Lower leg skin (tissue), 4 donors: ENCODE results near the gene HAL. TPM values are rescaled to one million over a fixed set of nuclear protein-coding genes. Genes with fewer than 3 reads are reported as not detected.

Source experiments
- DNase-seq, 2 donors: peaks; one replicate each; pipeline ENCODE4 v3.0.0-alpha.2; 2019; ENCODE audit warnings: low spot score in 2 of 2
- H3K4me3 ChIP-seq: fragments of 200-600 bp; sonication (generic); 2 replicates; pipeline ENCODE4 v1.5.1; 2017; ENCODE audit warnings: mild to moderate bottlenecking, low read depth; ENCODE audit not compliant: poor library complexity, severe bottlenecking
- CTCF ChIP-seq, 3 donors: fragments of 450-650 bp; IDR thresholded peaks; one replicate each; pipeline ENCODE4 v1.5.1; 2016; ENCODE audit warnings: antibody characterized with exemption in 3 of 3, mild to moderate bottlenecking in 3 of 3, moderate library complexity in 2 of 3
- POLR2A ChIP-seq, 2 donors: fragments of 450-650 bp; IDR thresholded peaks; one replicate each; pipeline ENCODE4 v1.6.1; 2016 to 2017; ENCODE audit warnings: antibody characterized with exemption in 2 of 2, mild to moderate bottlenecking in 1 of 2, moderate library complexity in 1 of 2
- WGBS, 2 donors: methylation state at CpG; one replicate each; pipeline ENCODE4 v1.1.5; 2018; 5-methylcytosine and 5-hydroxymethylcytosine counted together
- intact Hi-C: fragments of 100-400 bp; cut with DNase I; formaldehyde crosslinking; loops from one replicate; pipeline ENCODE4 v1.15.0; 2023; ENCODE audit warnings: low total_unique reads
- total RNA-seq, 4 donors: library from RNA; depleted of rRNA; stranded (reverse); fragments of >200 nt; gene quantifications; one replicate each; pipeline ENCODE4 v1.1.0, GENCODE V29; 2016

The HAL gene
- total RNA-seq, 4 donors from 2014 or later, result 128 to 289 (median 164) TPM

DNA sequence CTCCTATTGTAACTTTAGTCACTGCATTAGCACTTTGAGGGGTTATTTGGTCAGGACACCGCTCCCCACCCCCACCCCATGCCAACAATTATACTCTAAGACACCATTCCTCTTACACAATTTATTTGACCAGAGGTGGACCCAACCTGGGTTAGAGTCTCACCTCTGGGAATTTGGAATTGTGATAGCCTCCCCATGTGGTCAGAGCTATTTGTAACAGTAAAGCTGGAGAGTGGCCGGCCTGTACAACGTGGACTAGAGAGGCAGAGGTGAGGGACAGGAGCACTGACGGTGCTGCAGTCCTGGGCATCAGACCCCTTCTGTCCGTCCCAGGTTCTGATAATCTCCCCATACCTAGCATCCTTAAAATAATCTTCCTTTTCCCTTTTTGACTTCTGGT is 3.3 kb upstream of the HAL start:
- no peak for TF ChIP-seq POLR2A (IDR thresholded peaks at IDR 0.05)
- no peak for TF ChIP-seq CTCF (IDR thresholded peaks at IDR 0.05)
- H3K4me3 ChIP-seq, result no peak overlapping the region
- DNase-seq, result no peak
- intact Hi-C loops, result loop anchor here (5.0 kb wide), 1 partner anchor 182 kb away; no protein-coding TSS in a partner anchor
- 86 to 91% methylated on average over 5 of the region's 5 CpGs for WGBS, 2 donors

DNA sequence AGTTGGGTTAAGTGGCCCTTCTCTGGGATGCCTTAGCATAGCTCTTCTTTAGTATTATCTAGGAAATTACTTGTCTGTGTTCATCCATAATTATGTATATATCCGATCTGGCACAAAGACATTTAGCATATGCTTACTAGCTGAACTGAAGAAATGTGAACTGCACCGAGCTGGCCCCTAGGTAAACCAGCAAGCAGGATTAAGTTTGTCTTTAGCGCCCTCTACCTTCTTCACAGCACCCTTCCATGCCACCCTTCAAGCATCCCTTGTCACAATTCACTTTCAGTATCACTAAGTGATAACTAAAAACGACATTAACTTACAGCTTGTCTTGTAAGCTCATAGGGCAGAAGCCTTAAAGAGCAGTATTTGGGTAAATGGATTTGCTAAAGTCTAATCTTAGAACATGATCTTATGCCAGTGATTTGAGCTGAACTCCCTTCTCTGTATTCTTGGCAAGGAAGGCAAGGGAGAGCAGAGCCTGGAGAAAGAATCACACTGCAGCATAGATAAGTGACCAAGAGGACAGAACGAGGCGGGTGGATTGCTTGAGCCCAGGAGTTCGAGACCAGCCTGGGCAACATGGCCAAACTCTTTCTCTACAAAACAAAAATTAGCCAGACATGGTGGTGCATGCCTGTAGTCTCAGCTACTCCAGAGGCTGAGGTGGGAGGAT is 2.6 kb upstream of the HAL start:
- intact Hi-C loops, result loop anchor here (5.0 kb wide), 1 partner anchor 181 kb away; no protein-coding TSS in a partner anchor

DNA sequence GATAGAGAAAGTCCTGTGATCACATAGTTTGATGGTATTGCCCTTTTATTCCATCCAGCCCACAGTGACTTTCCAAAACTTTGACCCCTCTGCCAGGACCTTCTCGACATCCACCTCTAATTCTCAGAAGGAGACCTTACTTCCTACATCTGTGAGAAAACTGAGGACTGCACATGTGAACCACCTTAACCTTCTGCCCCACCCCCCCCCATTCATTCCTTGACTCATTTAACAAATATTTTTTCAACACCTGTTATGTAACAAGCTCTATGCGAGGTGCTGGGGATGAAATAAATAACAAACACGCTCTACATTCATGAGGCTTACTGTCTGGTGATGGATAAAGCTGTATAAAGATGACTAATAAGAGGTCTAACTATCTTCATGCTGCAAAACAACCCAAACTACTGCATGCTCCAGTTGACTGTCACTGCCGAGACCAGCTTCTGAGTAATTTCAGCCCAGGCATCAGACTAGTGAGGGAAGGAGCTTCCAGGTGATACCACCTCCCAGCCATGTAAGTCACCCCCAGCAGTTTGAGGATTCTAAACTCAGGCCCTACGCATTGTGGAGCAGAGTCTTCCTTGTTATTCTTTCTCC is 1.9 kb upstream of the HAL start:
- TF ChIP-seq CTCF (IDR thresholded peaks at IDR 0.05) (no peak), POLR2A (IDR thresholded peaks at IDR 0.05) (no peak)
- intact Hi-C loops, result loop anchor here (5.0 kb wide), 1 partner anchor 181 kb away; no protein-coding TSS in a partner anchor
- 80 to 85% methylated on average over 5 of the region's 5 CpGs for WGBS, 2 donors
- no peak overlapping the region for H3K4me3 ChIP-seq
- DNase-seq, result no peak

More for the DNA sequence above, 2.6 kb upstream of the HAL start:
- no peak overlapping the region for H3K4me3 ChIP-seq
- no peak for TF ChIP-seq CTCF (IDR thresholded peaks at IDR 0.05)
- no peak for TF ChIP-seq POLR2A (IDR thresholded peaks at IDR 0.05)
- DNase-seq, result no peak
- WGBS, 2 donors, result 36 to 41% methylated on average over 7 of the region's 7 CpGs

- 80 to 84% methylated on average over 3 of the region's 3 CpGs for WGBS, 2 donors
- no peak for DNase-seq
- intact Hi-C loops, result loop anchor here (5.0 kb wide), 1 partner anchor 180 kb away; no protein-coding TSS in a partner anchor
- no peak for TF ChIP-seq POLR2A (IDR thresholded peaks at IDR 0.05)
- no peak for TF ChIP-seq CTCF (IDR thresholded peaks at IDR 0.05)
- no peak overlapping the region for H3K4me3 ChIP-seq
Measured at GRCh38 chr12:95997276-95997675, 1.1 kb upstream of the HAL start.

- no peak overlapping the region for H3K4me3 ChIP-seq
- no peak for TF ChIP-seq POLR2A (IDR thresholded peaks at IDR 0.05)
- TF ChIP-seq CTCF (IDR thresholded peaks at IDR 0.05), result no peak
- DNase-seq, result no peak
- intact Hi-C loops, result loop anchor here (5.0 kb wide), 1 partner anchor 178 kb away; no protein-coding TSS in a partner anchor
- WGBS, 2 donors, result 88 to 93% methylated on average over 29 of the region's 29 CpGs
Measured at GRCh38 chr12:95995238-95996031, 709 bp downstream of the HAL start.
